ENCODE measurements around the gene MFRP. TPM values are rescaled to one million over a fixed set of nuclear protein-coding genes. Genes with fewer than 3 reads are reported as not detected.

Gene MFRP
- total RNA-seq, 2 experiments from 2014 or later: not detected

DNA sequence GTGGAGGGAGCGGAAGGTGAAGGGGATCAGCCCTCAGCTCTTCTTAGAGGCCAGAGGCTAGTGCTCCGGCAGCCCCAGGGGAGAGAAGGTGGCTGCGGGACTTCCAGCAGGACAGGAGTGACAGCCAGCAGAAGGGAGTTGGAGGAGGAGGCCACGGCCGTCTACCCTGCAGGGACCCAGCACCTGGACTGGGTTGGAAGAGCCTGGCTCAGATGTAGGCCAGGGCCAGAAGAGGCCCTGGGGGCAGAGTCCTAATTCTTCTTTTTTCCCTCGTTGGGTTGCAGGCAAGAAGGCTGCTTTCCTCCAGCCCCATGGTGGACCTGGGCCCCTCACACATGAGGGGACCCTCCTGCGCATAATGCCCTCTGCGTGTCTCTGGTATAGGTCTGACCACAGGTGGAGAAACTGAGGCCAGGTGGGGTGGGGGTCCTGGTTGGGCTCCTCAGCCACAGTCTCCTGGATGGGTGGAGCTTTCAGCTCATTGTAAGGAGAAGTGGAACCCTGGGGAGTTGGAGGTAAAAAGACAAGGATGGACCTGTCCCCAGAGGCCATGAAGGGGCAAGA is 27.3 kb downstream of the MFRP start:
- Mint-ChIP-seq H3K4me1 (ENCODE audit: low read depth) (peaks cover 26% of the 10 kb centered on the region), H3K4me3 (no peak overlapping the region), H3K27ac (no peak overlapping the region), H3K27me3 (peaks cover 15% of the 10 kb centered on the region), H3K9me3 (no peaks in the 10 kb centered on the region), H3K36me3 (ENCODE audit: low read depth) (no peaks in the 10 kb centered on the region)
- intact Hi-C loops (cut with micrococcal nuclease): no loop called here
- ChIA-PET POLR2A (interaction anchor here (0.9 to 1.5 kb wide), 4 partner anchors 9 to 18 kb away, joined by 3 to 4 read pairs (median 4); partner anchors contain the start of gene RNF26), CTCF (interaction anchor here (1.4 to 11.4 kb wide), 4 partner anchors 9 to 113 kb away, joined by 3 to 201 read pairs (median 4); partner anchors contain the start of genes CBL and RNF26)
- TF ChIP-seq, protein P1, sequence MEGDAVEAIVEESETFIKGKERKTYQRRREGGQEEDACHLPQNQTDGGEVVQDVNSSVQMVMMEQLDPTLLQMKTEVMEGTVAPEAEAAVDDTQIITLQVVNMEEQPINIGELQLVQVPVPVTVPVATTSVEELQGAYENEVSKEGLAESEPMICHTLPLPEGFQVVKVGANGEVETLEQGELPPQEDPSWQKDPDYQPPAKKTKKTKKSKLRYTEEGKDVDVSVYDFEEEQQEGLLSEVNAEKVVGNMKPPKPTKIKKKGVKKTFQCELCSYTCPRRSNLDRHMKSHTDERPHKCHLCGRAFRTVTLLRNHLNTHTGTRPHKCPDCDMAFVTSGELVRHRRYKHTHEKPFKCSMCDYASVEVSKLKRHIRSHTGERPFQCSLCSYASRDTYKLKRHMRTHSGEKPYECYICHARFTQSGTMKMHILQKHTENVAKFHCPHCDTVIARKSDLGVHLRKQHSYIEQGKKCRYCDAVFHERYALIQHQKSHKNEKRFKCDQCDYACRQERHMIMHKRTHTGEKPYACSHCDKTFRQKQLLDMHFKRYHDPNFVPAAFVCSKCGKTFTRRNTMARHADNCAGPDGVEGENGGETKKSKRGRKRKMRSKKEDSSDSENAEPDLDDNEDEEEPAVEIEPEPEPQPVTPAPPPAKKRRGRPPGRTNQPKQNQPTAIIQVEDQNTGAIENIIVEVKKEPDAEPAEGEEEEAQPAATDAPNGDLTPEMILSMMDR (IDR thresholded peaks at IDR 0.05): no peak
- no peak for ATAC-seq
- no peak for DNase-seq

DNA sequence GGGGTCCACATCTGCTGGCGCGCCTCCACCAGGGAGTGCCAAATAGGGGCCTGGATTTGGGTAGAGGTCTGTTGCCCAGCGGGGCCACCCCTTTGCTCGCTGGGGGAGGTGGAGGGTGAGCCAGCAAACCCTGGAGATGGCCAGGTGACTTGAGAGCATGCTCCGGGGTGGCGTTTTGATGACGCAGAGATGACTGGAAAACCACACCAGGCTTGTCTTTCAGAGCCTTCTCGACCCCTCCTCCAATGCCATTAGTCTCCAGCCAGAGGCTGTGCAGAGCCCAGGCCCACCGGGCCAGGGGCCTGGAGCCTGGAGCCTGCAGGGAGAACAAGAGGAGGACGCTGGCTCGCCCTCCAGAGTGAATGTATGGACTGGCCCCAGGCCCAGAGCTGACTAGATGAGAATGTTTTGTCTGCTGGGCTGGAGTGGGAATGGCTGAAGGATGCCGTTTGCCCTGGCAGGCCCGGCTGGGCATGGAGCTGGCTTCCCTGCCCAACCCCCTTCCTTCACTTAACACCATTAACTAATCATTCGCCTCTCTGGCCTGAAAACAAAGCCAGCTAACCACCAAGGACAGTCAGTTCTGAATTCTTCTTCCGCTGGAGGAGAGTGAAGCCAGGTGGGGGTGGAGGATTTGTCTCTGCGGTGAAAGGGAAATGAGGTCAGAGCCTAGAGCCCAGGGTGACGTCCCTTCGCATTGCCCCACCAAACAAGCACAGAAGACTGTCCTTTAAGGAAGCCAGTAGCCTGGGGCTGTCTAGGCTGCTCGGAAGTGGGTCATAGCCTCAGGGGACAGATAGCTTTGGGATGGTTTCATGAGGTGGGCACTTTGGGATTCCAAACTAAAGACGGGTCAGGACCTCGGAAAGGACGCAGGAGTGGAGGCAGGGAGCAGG is 28.0 kb downstream of the MFRP start:
- POLR2A ChIA-PET: interaction anchor here (0.9 to 1.9 kb wide), 5 partner anchors 9 to 16 kb away, joined by 3 to 8 read pairs (median 4); partner anchors contain the start of gene RNF26
- peaks cover 26% of the 10 kb centered on the region for H3K4me1 Mint-ChIP-seq (ENCODE audit: low read depth)
- H3K27ac Mint-ChIP-seq: no peak overlapping the region

DNA sequence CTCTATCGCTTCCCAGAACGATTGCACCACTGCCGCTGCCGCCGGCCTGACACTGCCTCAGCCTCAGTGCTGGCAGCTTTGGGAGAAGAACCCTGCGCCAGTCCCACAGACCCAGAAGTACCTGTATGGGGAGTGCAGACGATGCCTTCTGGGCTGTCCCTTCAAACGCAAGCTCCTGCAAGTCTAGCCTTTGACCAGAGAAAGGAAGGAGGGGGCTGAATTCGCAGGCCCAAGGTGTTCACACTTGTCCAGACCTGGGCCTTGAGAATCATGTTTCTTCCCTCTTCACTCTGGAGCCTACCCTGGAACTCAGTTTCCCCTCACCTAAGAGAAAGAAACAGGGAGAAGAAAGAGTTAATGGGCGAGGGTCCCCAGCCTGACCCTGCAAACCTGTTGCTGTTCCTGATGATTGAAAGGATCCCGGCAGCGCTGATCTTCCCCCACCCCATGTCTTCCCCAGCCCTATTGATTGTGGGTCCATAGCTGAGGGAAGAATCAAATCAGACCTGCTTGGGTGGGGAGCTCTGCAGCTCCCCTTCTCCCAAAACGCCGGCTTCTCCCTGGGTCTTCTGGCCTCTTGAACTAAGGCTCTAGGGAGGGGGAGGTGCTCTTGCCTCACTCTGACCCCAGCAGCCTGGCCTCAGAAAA is 28.8 kb downstream of the MFRP start:
- intact Hi-C loops (cut with micrococcal nuclease): no loop called here
- POLR2A ChIA-PET: interaction anchor here (0.6 to 1.9 kb wide), 4 partner anchors 8 to 16 kb away, joined by 3 to 8 read pairs (median 5); partner anchors contain the start of gene RNF26
- no peaks in the 10 kb centered on the region for H3K9me3 Mint-ChIP-seq
- H3K27me3 Mint-ChIP-seq: peaks cover 15% of the 10 kb centered on the region
- no peak overlapping the region for H3K4me3 Mint-ChIP-seq
- TF ChIP-seq, protein P1 (IDR thresholded peaks at IDR 0.05): no peak
- no peaks in the 10 kb centered on the region for H3K36me3 Mint-ChIP-seq (ENCODE audit: low read depth)
- DNase-seq (no peak), ATAC-seq (no peak)
- H3K27ac Mint-ChIP-seq: no peak overlapping the region
- H3K4me1 Mint-ChIP-seq (ENCODE audit: low read depth): peaks cover 26% of the 10 kb centered on the region
- CTCF ChIA-PET: interaction anchor here (0.6 to 11.4 kb wide), 5 partner anchors 9 to 112 kb away, joined by 3 to 201 read pairs (median 5); partner anchors contain the start of genes CBL and RNF26

More for the DNA sequence above, 28.0 kb downstream of the MFRP start:
- CTCF ChIA-PET: interaction anchor here (1.0 to 11.4 kb wide), 5 partner anchors 8 to 112 kb away, joined by 3 to 201 read pairs (median 5); partner anchors contain the start of genes CBL and RNF26
- Mint-ChIP-seq H3K36me3 (ENCODE audit: low read depth) (no peaks in the 10 kb centered on the region), H3K4me3 (no peak overlapping the region), H3K9me3 (no peaks in the 10 kb centered on the region), H3K27me3 (peaks cover 15% of the 10 kb centered on the region)
- DNase-seq (peak; percentile 69), ATAC-seq (peak; percentile 9)
- intact Hi-C loops (cut with micrococcal nuclease): no loop called here
- TF ChIP-seq, protein P1 (IDR thresholded peaks at IDR 0.05): no peak

DNA sequence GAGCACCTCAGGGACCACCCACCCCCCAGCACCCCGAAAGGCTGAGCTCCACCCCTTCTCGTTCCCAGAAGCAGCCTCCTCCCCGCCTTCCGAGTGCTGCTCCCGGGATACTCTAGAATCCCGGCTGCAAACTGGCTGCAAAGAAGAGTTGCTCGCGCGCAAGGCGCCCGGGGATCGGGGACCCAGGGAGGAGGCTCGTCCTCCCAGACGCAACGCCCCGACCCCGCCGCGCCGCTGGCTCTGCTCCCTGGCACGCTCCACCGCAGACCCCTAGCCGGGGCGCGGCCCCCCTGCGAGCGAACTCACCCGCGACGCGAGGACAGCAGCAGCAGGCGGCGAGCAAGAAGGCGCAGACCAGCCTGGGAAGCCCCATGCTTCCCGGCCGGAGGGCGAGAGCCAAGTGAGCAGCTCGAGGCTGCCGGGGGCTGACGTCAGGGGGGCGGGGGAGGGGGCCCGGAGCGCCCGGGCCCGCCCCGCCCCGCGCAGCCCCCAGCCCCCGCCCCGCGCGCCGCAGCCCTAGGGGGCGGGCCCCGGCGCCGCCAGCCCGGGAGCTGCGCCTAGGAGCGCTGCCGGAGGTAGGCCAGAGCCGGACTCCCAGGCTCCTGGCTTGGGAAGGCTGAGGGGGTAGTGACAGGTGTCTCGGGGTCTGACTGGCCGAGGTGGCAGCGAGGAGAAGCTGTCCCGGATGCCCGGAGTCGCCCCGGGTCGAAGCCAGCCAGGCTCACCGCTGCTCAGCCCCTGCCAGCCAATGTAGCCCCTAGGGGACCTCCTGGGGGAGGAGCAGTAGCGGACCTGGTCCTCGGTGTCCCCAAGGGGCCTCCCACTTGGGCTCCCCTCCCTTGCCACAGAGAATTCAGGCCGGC is 29.5 kb downstream of the MFRP start, which contains the start of gene MCAM:
Gene MCAM (minus strand): TSS at position 402 of the 863 bp plus-strand sequence. CDS start 29 bp downstream, at position 373.
- DNase-seq (no peak), ATAC-seq (no peak)
- Mint-ChIP-seq H3K36me3 (ENCODE audit: low read depth) (no peaks in the 10 kb centered on the region), H3K4me3 (peak within 1 kb of the TSS; percentile 74), H3K27ac (no peak within 1 kb of the TSS), H3K4me1 (ENCODE audit: low read depth) (peaks cover 22% of the 10 kb centered on the region), H3K9me3 (no peaks in the 10 kb centered on the region), H3K27me3 (peaks cover 15% of the 10 kb centered on the region)
- TF ChIP-seq, protein P1 (IDR thresholded peaks at IDR 0.05): no peak
- ChIA-PET POLR2A (interaction anchor here (0.6 to 1.9 kb wide), 4 partner anchors 9 to 112 kb away, joined by 3 to 8 read pairs (median 4); partner anchors contain the start of gene RNF26), CTCF (interaction anchor here (0.6 to 1.4 kb wide), 6 partner anchors 10 to 54 kb away, joined by 3 to 7 read pairs (median 3); no protein-coding TSS in a partner anchor)
- intact Hi-C loops (cut with micrococcal nuclease): no loop called here

Data from activated CD8-positive, alpha-beta T cell treated with anti-CD3 and anti-CD28 coated beads for 36 hours (primary cell).